Measurements from ENCODE around the gene JPH4. TPM values are rescaled to one million over a fixed set of nuclear protein-coding genes. Genes with fewer than 3 reads are reported as not detected.

JPH4 gene
- total and polyA plus RNA-seq, 7 donors: 0.01 to 0.62 (median 0.13) TPM

DNA sequence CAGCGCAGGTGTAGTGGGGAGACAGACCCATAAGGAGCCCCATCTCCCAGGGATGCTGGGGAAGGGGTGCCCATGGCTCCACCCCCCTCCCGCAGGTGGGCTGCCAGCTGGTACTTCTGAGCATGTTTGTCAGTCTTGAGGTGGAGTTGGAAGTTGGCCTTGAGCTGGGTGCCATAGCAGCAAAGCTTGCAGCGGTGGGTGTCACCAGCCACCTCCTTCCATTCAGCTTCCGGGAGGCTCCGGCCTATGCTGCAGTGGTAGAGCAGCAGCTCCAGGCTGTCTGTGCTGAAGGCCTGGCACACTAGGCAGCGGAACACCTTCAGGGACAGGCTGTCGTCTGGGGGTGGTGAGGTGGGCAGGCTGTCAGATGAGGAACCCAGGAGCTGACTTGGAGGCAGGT is 45.9 kb downstream of the JPH4 start:
- TF ChIP-seq, protein P1, sequence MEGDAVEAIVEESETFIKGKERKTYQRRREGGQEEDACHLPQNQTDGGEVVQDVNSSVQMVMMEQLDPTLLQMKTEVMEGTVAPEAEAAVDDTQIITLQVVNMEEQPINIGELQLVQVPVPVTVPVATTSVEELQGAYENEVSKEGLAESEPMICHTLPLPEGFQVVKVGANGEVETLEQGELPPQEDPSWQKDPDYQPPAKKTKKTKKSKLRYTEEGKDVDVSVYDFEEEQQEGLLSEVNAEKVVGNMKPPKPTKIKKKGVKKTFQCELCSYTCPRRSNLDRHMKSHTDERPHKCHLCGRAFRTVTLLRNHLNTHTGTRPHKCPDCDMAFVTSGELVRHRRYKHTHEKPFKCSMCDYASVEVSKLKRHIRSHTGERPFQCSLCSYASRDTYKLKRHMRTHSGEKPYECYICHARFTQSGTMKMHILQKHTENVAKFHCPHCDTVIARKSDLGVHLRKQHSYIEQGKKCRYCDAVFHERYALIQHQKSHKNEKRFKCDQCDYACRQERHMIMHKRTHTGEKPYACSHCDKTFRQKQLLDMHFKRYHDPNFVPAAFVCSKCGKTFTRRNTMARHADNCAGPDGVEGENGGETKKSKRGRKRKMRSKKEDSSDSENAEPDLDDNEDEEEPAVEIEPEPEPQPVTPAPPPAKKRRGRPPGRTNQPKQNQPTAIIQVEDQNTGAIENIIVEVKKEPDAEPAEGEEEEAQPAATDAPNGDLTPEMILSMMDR (IDR thresholded peaks at IDR 0.05): no peak
- Histone ChIP-seq H3K4me3 (no peak overlapping the region), H3K4me1 (no peaks in the 10 kb centered on the region), H3K36me3 (ENCODE audit: insufficient read depth in 1 of 2, low read depth in 1 of 2) (no peaks in the 10 kb centered on the region), H3K27me3 (ENCODE audit: insufficient read depth in 3 of 3, low read length in 2 of 3) (peaks cover 0 to 2% (median 0%) of the 10 kb centered on the region in 3 donors), H3K9me3 (no peaks in the 10 kb centered on the region), H3K27ac (no peak overlapping the region)
- WGBS, 3 donors: 91 to 100% (median 92%) methylated on average over 7 of the region's 7 CpGs
- DNase-seq (no peak), ATAC-seq (no peak)
- intact Hi-C loops (cut with DNase I): no loop called here

DNA sequence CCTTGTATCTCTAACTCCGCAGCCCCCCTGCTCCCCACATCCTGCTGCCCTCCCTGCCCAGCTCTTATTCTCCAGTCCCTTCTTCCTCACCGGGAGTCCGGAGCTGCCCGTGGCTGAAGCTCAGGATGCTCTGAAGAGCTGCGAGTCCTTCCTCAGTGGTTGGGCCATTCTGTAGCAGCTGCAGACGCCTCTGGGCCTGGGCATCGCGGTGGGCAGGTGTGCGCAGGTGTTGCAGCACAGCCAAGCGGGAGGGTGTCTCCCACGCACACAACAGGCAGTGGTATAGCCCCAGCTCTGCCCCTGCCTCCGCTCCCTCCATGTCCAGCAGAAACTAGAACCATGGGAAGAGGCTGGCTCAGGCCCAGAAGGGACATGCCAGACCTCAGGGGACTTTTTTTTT is 47.2 kb downstream of the JPH4 start:
- H3K36me3 ChIP-seq (ENCODE audit: insufficient read depth in 1 of 2, low read depth in 1 of 2): no peaks in the 10 kb centered on the region
- no peaks in the 10 kb centered on the region for H3K9me3 ChIP-seq
- peaks cover 0 to 2% (median 0%) of the 10 kb centered on the region in 3 donors for H3K27me3 ChIP-seq (ENCODE audit: insufficient read depth in 3 of 3, low read length in 2 of 3)
- WGBS, 3 donors: 87 to 96% (median 88%) methylated on average over 12 of the region's 12 CpGs
- DNase-seq (no peak), ATAC-seq (no peak)
- TF ChIP-seq, protein P1 (IDR thresholded peaks at IDR 0.05): no peak
- intact Hi-C loops (cut with DNase I): no loop called here
- H3K4me3 ChIP-seq: no peak overlapping the region
- H3K27ac ChIP-seq: no peak overlapping the region
- H3K4me1 ChIP-seq: no peaks in the 10 kb centered on the region

DNA sequence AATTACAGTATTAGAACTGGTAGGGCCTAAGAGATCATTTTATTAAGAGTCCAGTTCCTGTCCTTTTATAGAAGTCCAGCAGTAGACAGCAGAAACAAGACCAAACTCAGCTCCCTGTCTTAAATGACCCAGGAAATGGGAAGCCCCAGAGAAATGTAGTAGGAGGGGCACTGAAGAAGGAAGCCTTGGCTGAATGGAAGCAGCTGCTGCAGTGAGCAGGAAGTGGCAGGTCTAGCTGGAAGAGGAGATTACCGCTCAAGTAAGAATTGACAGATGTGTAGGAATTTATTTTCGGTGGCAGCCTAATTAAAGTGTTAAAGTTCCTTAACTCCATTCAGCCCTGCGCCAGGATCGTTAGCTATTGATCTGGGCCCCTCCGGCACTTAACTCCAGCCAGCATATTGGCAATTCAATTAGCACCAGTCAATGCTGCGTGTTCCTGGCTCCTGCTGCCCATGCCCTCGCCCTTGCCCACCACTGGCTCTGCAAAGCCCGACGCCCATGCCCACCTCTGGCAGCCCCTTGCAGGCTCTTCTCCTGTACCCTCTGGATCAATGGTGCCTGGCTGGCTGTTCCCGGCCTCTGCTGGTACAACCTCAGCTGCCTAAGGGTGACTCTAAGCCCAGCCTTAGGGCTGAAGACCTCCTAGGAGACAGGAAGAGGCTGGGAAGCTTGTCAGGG is 48.1 kb downstream of the JPH4 start:
- intact Hi-C loops (cut with DNase I): no loop called here
- H3K36me3 ChIP-seq (ENCODE audit: insufficient read depth in 1 of 2, low read depth in 1 of 2): no peaks in the 10 kb centered on the region
- H3K27me3 ChIP-seq (ENCODE audit: insufficient read depth in 3 of 3, low read length in 2 of 3): peaks cover 0 to 2% (median 0%) of the 10 kb centered on the region in 3 donors
- no peaks in the 10 kb centered on the region for H3K4me1 ChIP-seq
- ATAC-seq (no peak), DNase-seq (no peak)
- H3K27ac ChIP-seq: no peak overlapping the region
- H3K4me3 ChIP-seq: no peak overlapping the region
- WGBS, 3 donors: 71 to 78% (median 75%) methylated on average over 10 of the region's 10 CpGs
- TF ChIP-seq, protein P1 (IDR thresholded peaks at IDR 0.05): no peak
- no peaks in the 10 kb centered on the region for H3K9me3 ChIP-seq

DNA sequence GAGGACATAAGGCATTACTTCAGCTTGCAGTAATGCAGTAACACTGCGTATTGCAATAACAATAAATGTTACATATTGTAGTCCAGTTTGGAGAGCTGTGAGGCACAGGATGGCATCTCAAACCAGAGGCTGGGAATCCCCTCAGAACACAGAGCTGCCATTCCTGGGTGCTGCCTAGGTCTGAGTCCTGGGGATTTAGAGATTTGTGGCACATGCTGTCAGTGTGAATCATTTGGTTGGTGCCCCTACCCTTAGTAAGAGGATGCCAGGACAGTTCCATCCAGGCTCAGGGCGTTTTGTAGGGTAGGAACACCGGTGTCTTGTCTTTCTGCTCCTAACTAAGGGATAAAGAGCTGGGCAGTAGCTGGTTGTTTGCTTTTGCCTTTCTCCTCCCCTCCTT is 49.6 kb downstream of the JPH4 start:
- Histone ChIP-seq H3K27ac (no peak overlapping the region), H3K9me3 (no peaks in the 10 kb centered on the region), H3K36me3 (ENCODE audit: insufficient read depth in 1 of 2, low read depth in 1 of 2) (no peaks in the 10 kb centered on the region), H3K4me3 (no peak overlapping the region), H3K27me3 (ENCODE audit: insufficient read depth in 3 of 3, low read length in 2 of 3) (peaks cover 0 to 2% (median 0%) of the 10 kb centered on the region in 3 donors), H3K4me1 (no peaks in the 10 kb centered on the region)
- ATAC-seq (no peak), DNase-seq (no peak)
- TF ChIP-seq, protein P1 (IDR thresholded peaks at IDR 0.05): no peak
- intact Hi-C loops (cut with DNase I): no loop called here
- 85 to 89% (median 88%) methylated on average over 3 of the region's 3 CpGs for WGBS, 3 donors

DNA sequence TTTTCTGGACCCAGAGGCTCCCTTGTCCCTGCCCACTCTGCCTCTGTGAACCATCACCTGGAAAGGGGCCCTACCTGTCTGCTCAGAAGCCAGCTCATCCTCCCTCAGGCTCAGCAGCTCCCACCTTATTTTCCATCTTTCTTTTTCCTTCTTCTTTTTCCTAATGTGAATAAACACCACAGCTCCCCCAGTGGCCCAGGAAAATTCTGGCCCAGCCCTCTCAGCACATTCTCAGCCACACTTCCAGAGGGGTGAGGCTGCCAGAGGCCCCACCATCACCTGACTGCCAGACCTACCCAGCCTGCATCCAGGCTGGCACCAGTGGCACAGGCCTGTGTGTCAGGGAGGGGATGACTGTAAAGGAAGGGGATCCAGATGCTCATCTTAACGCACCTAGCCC is 50.0 kb downstream of the JPH4 start:
- WGBS, 3 donors: 67 to 95% (median 81%) methylated on average over 1 of the region's 1 CpG
- Histone ChIP-seq H3K4me1 (no peaks in the 10 kb centered on the region), H3K27me3 (ENCODE audit: insufficient read depth in 3 of 3, low read length in 2 of 3) (peaks cover 0 to 2% (median 0%) of the 10 kb centered on the region in 3 donors), H3K36me3 (ENCODE audit: insufficient read depth in 1 of 2, low read depth in 1 of 2) (no peaks in the 10 kb centered on the region), H3K4me3 (no peak overlapping the region), H3K9me3 (no peaks in the 10 kb centered on the region), H3K27ac (no peak overlapping the region)
- DNase-seq: no peak
- TF ChIP-seq, protein P1 (IDR thresholded peaks at IDR 0.05): no peak
- no peak for ATAC-seq
- intact Hi-C loops (cut with DNase I): no loop called here

Measured in psoas muscle (tissue), 8 donors.